GM11168 (cell line): ENCODE data around the gene CYFIP2.

Source experiments
- in situ Hi-C: fragments of 300-500 bp; cut with MboI; formaldehyde crosslinking; loops from one replicate; pipeline ENCODE4 v1.12.0; 2022; ENCODE audit warnings: low sequenced_read_pairs; ENCODE audit not compliant: unreplicated experiment

CYFIP2 gene

GRCh38 chr5:157265714-157266285 is at the start of gene CYFIP2:
TSS of gene CYFIP2 (plus strand) at chr5:157266123. CDS start at chr5:157285362, 19,239 bp downstream.
- in situ Hi-C loops = no loop called here

GRCh38 chr5:157216391-157217142 is 49.4 kb upstream of the CYFIP2 start:
- in situ Hi-C loops = no loop called here

- in situ Hi-C loops = no loop called here
These were observed 48.5 kb upstream of the CYFIP2 start for GRCh38 chr5:157217289-157218024.

DNA sequence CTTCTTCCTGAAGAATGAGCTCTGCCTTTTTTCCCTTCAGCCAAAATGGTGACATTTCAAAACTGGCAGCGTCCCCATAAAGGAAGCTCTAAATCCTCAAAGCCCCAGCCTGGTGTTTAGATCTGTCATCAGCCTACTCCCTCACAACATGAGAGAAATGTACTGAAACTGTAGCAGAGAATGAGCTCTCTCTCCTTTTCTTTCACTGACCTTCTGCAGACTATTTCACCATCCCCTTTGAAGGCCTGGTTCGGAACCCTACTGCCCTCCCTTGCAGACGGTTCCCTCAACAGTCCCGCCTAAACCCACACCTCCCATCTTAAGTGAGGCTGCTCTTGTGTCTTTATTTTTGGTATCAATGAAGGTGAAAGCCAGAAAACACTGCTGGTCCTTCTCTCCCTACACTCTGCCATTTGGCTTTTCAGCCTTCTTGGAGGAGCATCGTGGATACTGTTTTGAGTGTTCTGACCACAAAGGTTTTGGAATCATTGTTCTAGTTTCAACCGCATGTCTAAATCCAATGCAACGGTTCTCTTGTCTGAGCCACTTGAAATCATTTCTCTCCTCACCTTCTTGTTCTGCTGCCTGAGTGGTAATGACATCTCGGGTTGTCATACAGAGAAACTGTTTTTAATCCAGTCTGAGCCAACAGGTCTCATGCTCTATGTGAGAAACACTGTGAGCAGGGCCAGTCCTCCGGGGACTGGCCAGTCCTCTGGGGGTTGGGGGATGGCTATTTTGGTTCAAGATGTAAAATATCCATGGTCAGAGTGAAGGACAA is 46.2 kb upstream of the CYFIP2 start:
- in situ Hi-C loops = no loop called here

- in situ Hi-C loops = no loop called here
These were observed 44.0 kb upstream of the CYFIP2 start for GRCh38 chr5:157221959-157222358.

- in situ Hi-C loops = no loop called here
These were observed 43.3 kb upstream of the CYFIP2 start for GRCh38 chr5:157222506-157223230.

DNA sequence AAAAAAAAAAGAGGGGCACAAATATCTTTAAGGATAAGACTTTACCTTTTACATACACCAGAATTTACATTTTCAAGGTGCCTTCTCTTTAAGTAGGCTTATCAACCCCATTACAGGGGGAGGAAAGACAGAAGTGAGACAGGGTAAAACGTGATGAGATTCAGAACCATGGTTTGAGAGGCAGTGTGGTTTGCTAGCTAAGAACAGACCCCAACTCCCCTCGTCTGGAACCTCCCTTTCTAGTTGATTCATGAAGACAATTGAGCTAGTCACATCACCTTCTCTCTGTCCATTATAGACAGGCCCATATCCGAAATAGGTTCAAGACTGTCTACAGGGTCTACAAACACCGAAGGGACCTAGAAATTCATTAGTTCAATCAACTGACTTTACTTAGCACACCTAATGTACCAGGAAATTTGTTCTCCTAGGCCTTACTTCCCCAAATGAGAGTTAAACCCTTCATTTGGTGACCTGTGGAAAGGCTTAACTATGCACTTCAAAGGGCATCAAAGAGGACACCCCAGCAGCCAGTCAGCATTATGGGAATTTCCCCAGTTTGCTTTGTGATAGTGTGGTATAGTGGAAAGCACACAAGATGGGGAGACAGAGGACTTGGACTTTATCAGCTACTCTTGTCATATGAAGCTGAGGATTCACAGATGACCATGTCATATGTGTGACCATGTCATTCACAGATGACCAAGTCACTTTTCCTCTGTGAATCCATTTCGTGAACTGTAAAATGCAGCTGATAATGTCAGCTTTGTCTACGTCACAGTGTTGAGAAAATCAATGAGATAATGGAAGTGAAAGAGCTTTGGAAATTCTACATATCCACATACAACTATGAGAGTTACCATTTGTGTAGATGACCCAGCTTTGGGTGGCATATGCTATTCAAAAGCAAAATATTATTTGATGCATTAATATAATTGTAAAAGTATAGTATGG is 40.2 kb upstream of the CYFIP2 start:
- in situ Hi-C loops = no loop called here

DNA sequence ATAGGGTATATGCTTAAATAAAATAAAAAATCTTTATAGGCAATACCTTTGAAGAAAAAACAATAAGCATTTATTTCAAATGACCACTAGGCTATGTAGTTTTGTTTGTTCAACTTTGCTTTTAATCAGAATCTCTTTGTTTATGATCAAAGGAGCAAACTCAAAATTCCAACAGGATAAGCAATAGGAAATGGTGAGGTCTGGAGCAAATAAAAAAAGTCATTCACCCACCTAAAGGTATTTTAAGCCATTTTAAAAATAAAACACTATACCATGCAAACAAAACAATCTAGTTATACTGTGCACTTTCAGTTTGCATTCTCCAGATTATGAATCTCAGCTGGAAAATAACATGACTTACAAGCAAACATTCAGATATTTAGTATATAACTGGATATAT is 35.3 kb upstream of the CYFIP2 start:
- in situ Hi-C loops = no loop called here

- in situ Hi-C loops = no loop called here
These were observed 33.2 kb upstream of the CYFIP2 start for GRCh38 chr5:157232706-157233105.

- in situ Hi-C loops = no loop called here
These were observed 32.4 kb upstream of the CYFIP2 start for GRCh38 chr5:157233515-157233914.

GRCh38 chr5:157236423-157236822 is 29.5 kb upstream of the CYFIP2 start:
- in situ Hi-C loops = no loop called here

DNA sequence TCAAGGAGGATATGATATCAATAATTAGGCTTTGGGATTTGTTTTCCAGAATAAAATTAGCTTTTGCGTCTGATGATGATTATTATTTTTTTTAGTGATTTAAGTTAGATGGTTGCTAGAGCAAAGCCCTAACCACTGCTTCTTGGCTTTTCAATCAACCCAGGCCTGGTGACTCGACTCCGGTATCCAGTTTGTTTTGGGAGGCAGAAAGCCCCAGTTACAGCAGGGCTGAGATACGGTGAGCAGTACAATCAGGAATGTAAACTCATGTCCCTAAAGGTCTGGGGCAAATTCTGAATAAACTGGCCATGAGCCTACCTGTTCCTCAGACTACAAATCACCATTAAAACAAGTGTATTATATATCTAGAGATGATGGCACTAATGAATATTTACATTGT is 24.4 kb upstream of the CYFIP2 start:
- in situ Hi-C loops = loop anchor here (5.0 kb wide), 1 partner anchor 89 kb away; no protein-coding TSS in a partner anchor

- in situ Hi-C loops = loop anchor here (5.0 kb wide), 1 partner anchor 92 kb away; no protein-coding TSS in a partner anchor
These were observed 21.2 kb upstream of the CYFIP2 start for GRCh38 chr5:157244704-157245103.

DNA sequence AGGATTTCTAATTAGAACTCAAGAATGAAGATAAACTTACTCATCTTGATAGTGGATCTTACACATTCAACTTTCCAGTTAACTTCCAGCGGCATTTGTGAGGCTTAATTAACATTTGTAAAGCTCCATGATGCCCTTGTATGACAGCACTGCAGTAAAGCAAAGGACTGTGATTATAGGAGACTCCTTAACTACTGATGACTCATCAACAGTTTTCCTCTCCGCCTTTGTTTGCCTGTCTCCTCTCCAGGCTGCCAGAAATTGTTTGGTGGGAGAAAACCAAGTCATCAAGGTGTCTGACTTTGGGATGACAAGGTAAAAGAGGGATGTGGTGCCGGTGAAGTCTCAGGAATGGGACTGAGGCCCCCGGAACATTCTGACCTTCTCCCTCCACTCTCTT is 20.4 kb upstream of the CYFIP2 start:
- in situ Hi-C loops = no loop called here

GRCh38 chr5:157245886-157246285 is 20.0 kb upstream of the CYFIP2 start:
- in situ Hi-C loops = no loop called here

DNA sequence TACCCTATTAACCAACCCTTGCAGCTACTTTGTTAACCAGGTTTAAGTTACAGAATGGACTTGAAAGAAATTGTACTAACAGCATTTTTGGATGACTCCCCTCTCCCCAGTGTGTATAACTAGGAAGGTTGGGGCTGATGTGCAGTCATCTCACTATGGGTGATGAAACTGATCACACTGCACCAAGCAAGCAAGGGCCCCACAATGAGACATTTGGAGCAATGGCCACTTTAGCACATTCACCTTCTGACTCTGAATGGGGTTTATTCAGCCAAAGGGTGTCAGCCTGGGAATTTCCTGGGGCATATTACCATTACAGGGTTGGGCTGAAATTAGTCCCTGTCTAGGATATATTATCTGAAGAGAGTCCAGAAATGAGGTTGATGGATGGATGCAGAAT is 18.7 kb upstream of the CYFIP2 start:
- in situ Hi-C loops = no loop called here

- in situ Hi-C loops = no loop called here
These were observed 17.0 kb upstream of the CYFIP2 start for GRCh38 chr5:157248821-157249470.
